ENCODE results near the gene ARHGEF26.

Gene ARHGEF26

GRCh38 chr3:154115332-154115731 is 5.9 kb upstream of the ARHGEF26 start:
- DNase-seq = no peak

- peak; percentile 48 for DNase-seq
Observed at GRCh38 chr3:154119951-154120350, 1.2 kb upstream of the ARHGEF26 start.

GRCh38 chr3:154121701-154122551 is 736 bp downstream of the ARHGEF26 start:
- peak; percentile 46 for DNase-seq

- no peak for DNase-seq
Observed at GRCh38 chr3:154122552-154122911, 1.3 kb downstream of the ARHGEF26 start.

GRCh38 chr3:154122912-154123559 is 1.8 kb downstream of the ARHGEF26 start:
- DNase-seq = no peak

- no peak for DNase-seq
Observed at GRCh38 chr3:154123906-154124305, 2.7 kb downstream of the ARHGEF26 start.

- no peak for DNase-seq
Observed at GRCh38 chr3:154125378-154126030, 4.3 kb downstream of the ARHGEF26 start.

- no peak for DNase-seq
Observed at GRCh38 chr3:154126651-154127050, 5.5 kb downstream of the ARHGEF26 start.

GRCh38 chr3:154129625-154130024 is 8.4 kb downstream of the ARHGEF26 start:
- no peak for DNase-seq

GRCh38 chr3:154130540-154130939 is 9.3 kb downstream of the ARHGEF26 start:
- no peak for DNase-seq

GRCh38 chr3:154131830-154132229 is 10.6 kb downstream of the ARHGEF26 start:
- DNase-seq = no peak

GRCh38 chr3:154132777-154133375 is 11.7 kb downstream of the ARHGEF26 start:
- DNase-seq = no peak

GRCh38 chr3:154135511-154136173 is 14.5 kb downstream of the ARHGEF26 start:
- no peak for DNase-seq

- no peak for DNase-seq
Observed at GRCh38 chr3:154137036-154137435, 15.8 kb downstream of the ARHGEF26 start.

GRCh38 chr3:154139996-154140436 is 18.8 kb downstream of the ARHGEF26 start:
- no peak for DNase-seq

GRCh38 chr3:154142608-154143007 is 21.4 kb downstream of the ARHGEF26 start:
- no peak for DNase-seq

- DNase-seq = no peak
Observed at GRCh38 chr3:154143873-154144272, 22.7 kb downstream of the ARHGEF26 start.

GRCh38 chr3:154144825-154145465 is 23.8 kb downstream of the ARHGEF26 start:
- no peak for DNase-seq

GRCh38 chr3:154148541-154148940 is 27.4 kb downstream of the ARHGEF26 start:
- no peak for DNase-seq

GRCh38 chr3:154149286-154149685 is 28.1 kb downstream of the ARHGEF26 start:
- no peak for DNase-seq

GRCh38 chr3:154151969-154152368 is 30.8 kb downstream of the ARHGEF26 start:
- no peak for DNase-seq

- DNase-seq = no peak
Observed at GRCh38 chr3:154152741-154153140, 31.6 kb downstream of the ARHGEF26 start.

All from DMS79 (cell line).